ENCODE data around the gene ALOX5AP.
"Not testable (repeated sequence)": the region's sequence is repeated elsewhere in the genome, so short reads cannot be mapped to it uniquely, and the experiment has no call there.

ALOX5AP gene

DNA sequence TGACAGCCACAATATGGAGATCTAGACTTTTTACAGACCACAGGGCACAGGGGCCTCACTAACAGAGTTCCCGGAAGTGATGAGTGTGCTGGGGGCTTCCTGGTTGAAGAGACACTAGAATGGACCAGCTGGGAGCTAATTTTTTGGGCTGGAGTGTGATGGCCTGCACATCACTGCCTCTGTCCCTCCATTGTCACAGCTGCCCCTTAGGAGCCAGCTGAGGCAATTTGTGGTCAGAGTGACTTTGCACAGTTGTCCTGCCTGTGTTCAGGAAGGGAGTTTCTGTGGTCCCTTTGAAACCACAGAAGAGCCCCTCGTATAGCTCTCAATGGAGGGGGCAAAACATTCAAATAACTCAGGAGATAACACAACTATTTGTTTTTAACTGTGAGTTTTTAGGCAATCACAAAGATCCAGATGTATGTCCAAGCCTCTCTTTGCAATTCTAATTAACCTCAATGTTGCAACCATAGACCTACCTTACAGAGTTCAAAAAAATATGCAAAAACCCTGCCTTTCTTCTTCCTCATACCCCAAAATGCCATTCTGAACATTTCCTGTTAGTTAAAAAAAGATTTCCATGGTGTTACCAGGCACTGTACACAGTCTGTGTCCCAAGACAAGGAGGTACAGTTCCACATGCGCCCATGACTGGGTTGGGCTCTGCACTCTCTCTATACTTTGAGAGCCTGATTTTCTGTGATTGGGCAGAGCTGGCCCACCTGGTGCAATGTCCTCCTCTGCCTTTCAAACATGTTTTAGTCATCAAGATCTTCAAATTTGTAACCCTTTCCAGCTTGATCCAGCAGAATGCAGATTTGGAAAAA, 2.4 kb downstream of the ALOX5AP start:
- no peak for DNase-seq (ENCODE audit: low spot score)

DNA sequence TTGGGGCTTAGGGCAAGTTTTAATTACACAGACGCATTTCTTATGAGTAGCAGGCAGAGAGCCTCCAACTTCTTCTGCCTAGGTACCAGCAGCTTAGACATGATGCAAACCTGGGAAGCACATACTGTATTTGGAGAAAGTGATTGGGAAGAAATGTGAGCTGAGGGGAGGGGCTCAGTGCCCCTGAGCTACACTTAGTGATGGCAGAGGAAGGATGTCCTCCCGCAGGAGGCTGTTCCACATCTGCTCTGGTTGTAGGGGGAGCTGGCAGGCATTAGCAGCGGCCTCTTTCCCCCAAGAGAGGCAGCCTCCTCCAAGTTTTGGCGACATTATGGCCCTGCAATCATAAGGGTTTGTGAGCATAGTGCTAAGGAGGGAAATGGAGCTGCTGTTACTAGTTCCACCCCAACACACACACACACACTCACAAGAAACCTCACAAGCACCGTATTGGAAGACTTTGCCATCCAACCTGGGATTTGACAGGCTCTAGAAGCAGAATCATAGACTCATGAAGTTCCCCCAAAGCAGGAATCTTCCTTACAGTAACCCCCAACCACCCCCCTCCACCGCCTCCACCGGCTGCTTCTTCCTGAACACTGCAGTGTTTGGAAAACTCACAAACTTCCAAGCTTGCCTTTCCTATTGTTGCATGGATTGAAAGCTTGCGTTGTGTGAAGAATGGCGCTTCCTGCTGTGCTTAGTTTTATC, 3.3 kb downstream of the ALOX5AP start:
- DNase-seq (ENCODE audit: low spot score) = no peak

DNA sequence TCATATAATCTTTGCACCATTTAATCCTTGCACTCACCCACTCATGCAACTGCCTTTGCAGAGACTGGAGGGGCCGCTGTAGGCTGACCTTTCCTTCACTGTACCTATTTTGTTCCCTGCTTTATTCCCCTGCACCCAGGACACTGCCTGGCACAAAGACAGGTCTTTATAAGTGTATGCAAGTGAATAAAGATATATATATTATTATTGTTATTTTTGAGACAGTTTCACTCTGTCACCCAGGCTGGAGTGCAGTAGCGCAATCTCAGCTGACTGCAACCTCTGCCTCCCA, 3.8 kb downstream of the ALOX5AP start:
- no peak for DNase-seq (ENCODE audit: low spot score)

DNA sequence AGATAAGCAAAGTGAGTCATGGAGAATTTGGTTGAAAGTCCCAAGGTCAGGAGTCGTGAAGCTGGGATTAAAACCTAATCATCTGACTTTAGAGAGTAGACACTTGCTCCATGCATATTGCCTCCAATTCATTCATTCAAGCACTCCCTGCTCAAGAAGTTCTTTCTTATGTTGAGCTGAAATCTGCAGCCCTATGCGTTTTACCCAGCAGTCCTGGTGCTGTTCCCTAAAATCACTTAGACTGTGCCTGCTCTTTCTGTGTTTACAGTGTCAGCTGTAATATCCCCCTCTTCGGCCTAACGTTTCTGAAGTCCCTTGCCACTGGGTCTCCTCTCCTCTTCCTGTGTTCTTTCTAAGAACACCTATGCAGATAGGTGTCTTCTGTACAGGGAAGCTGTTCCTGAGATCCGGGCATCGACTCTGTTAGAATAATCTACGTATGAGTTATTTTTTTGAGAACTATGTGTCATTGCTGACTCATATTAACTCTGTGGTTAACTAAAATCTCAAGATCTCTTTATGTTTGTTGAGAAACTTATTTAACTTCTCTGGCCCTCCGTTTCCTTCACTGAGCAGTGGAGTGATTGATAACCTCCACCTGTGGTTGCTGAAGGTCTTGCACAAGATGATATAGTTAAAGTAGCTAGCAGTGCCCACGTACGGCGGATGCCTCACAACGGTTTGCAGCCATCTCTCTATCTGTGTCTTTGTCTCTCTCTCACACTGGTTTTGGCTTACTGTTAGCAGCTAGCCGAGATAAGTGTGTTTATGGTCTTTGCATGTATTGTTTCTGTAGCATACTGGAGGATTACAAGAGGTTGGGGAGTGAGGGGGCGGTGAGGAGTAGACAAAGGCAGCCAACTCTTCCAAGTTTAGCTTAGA, 4.7 kb downstream of the ALOX5AP start:
- DNase-seq (ENCODE audit: low spot score) = no peak

DNA sequence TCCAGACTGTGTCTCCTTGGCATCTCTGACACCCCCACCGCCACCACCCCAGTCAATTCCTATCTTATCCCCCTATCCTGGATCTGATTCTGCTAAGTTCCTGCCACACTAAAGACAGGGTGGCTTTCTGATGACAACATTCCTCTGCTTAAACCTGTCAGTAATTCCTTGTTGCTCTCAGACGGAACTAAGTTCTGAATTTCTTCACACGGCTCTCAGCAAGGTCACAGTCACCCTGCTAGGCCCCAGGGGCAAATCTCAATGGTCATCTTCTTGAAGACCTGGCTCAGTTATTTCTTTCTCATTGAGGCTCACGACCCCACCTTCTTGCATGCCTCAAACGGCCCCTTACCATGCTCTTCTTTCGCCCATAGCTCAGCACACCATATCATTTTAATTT, 7.6 kb downstream of the ALOX5AP start:
- DNase-seq (ENCODE audit: low spot score) = no peak

DNA sequence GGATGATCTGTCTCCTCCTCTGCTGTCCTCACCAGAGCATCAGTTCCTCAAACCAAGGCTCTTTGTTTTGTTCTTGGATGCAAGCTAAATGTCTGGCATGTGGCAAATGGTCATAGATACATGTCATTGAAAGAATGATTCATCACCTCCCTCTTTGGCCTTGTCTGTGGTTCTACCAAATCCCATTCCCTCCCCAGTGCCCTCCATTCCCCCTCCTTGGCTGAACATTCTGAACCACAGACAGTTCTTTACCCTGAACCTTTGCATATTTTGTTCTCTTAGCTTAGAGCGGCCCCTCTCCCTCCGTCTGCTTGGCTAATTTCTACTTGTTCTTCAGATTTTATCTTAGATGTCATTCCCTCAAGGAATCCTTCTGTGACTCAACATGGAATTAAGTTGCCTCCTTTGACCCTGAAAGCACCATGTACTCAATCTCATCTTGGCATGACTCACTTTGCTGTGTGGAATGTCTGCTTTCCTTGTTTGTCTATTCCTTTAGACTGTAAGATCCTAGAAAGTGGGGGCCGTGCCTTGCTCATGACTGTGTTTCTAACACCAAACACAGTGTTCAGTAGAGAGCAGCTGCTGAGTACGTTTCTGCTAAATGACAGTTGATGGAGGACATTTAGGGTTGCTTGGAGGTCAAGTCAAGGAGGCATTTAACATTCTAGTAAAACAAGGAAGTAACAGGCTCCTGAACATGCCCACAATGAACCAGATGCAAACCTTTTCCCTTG, 8.1 kb downstream of the ALOX5AP start:
- DNase-seq (ENCODE audit: low spot score) = no peak

DNA sequence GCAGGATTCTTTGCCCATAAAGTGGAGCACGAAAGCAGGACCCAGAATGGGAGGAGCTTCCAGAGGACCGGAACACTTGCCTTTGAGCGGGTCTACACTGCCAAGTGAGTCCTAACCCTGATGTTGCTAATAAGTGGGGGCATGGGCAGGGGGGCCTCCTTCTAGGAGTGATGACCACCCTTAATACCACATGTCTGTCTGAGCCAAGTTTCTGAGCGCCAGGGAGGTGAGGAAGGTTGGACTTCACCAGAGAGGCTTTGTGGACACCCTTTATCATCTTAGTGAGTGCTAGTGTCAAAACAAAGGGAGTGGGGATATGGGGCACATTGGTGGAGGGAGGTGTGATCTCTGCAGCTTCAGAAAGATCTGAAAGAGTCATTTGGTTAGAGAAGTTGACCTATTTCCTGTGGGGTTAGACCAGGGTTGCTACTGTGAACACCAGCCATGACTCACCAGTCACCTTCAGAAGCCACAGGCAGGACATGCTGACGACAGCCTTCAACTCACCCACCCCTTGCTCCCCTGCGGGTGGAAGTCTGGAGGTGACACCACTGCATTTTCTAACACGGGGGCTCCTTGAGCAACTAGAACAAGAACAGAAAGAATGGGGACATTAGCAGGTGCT, 8.8 kb downstream of the ALOX5AP start:
- no peak for DNase-seq (ENCODE audit: low spot score)

DNA sequence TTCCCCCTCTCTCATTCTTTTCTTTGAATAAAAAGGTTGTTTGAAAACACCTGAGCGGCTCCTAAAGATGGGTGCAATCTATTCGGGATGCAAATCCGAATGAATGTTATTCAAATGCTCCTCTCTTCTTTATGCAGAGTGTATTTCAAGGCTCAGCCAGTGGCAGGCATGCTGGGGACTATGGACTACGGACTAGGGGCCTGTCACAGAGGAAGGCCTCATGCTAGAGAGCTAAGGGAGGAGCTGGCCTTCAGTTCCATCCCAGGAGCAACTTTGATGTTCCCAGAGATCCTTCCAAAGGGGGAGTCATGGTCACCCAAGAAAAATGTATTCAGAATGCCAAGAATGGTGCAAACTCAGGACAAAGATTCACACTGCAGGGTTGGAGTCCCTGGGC, 9.3 kb downstream of the ALOX5AP start:
- DNase-seq (ENCODE audit: low spot score) = no peak

DNA sequence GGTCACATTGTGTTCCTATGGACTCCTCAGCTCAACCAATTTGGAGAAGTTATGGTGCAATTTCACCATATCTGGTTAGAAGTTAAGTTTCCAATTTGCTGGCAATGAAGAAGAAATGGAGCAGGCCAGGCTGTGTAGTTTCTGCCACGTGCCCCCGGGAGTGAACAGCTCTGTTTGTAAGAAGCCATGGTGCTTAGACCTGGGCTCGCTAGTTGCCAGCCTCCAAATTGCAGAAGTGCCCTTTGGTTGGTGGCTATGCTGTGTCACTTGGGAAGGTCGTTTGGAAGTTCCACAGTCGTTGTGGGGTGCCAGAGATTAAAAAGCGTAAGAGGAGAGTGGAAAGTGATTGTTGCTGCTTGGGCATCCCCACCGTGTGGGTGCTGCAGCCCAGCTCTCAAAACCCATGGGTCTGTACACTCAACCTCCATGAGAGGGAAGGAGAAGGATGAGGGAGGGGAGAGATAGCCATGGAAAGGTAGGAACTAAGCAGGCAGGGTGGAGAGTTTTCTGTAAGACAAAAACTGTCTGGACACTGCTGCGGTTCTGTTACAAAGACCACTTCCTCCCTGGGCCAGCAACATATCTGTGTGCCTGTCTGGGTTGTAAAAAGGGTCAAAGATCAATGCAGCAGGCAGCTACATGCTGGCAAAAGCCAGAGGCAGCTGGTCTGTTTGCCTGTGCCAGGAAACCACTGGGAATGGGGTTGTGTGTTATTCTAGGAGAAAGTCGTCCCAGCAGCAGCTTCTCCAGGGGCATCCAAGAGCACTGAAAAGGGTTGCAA, 10.8 kb downstream of the ALOX5AP start:
- DNase-seq (ENCODE audit: low spot score) = no peak

DNA sequence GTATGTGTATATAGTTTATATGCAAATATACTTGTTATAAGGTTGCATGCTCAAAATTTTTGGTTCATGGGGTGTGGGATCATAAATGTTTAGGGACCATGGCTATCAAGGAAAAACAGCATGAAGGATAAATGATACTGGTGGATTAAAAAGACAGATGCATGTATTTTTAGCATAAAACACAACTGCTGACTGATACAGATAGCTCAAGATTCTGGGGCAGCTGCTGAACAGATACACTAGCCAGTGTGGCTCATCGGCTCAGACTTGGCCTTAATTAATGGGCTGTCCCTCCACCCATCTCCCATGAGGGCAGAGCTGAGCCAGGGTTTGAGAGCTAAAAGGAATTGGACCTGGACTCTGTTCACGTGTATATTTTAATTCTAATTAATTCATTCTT, 11.4 kb downstream of the ALOX5AP start:
- DNase-seq (ENCODE audit: low spot score) = no peak

DNA sequence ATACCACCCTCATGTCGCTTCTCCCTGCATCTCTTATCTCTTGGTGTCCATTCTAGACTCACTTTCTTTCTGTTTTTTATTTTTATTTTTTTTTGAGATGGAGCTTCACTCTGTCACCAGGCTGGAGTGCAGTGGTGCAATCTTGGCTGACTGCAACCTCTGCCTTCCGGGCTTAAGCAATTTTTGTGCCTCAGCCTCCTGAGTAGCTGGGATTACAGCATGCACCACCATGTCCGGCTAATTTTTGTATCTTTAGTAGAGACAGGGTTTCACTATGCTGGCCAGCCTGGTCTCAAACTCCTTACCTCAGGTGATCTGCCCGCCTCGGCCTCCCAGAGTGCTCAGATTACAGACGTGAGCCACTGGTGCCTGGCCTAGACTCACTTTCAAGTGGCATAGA, 12.5 kb downstream of the ALOX5AP start:
- DNase-seq (ENCODE audit: low spot score) = not testable (repeated sequence)

DNA sequence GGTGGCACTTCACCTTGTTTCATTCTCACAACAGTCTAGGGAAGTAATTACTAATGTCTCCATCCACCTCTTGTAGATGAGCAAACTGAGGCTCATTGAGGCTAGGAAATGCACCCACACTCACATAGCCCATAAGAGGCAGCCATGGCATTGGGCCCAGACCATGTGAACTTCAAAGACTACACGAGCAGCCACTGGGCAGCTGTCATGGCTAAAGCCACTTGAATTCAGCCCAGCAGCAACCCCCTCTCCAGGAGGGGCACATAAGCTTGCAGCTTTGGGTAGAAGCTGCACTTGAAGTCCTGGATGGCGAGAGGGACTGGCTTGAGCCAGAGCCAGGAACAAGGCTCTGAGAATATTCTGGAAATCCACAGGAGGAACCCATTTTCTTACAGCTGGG, 13.4 kb downstream of the ALOX5AP start:
- DNase-seq (ENCODE audit: low spot score) = no peak

DNA sequence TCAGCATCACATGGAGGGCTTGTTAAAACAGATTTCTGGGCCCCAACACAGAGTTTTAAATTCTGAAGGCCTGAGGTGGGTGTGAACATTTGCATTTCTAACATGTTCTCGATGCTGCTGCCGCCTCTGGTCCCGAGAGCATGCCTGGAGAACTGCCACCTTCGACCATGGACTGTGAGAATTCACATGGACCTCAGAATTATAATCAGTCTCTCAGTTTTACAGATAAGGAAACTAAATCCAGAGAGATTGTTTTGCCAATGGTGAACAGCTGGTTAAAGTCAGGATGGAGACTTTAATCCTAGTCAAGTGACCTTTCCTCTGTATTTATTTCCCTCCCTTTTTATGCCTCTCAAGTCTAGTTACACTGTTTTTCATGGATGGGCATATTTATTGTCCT, 14.7 kb downstream of the ALOX5AP start:
- no peak for DNase-seq (ENCODE audit: low spot score)

DNA sequence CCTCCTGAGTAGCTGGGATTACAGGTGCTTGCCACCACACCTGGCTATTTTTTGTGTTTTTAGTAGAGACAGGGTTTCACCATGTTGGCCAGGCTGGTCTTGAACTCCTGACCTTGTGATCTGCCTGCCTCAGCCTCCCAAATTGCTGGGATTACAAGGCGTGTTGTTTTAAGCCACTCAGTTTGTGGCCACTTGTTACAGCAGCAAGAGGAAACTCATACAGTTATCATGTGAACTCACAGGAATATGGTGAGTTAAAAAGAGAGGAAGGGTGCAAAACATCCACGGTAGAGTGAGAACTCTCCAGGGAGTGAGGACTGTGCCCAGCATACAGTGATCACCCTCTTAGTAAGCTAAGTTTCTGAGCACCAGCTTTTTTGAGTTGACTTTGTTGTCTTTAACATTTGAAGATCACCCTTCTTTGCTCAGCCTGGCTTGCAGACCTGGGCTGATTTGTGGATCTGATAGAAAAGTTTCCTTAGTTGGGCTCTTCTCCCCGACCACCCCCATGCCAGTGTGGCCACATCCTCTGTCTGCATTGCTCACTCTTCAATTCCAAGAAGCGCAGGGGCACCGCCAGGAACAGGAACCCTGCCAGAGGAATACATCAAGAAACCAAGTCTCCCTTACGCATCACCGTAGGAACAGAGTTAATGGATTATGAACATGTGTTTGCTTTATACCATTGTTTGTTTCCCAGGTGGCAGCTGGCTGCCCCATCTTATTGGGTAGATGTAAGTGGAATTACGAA, 16.0 kb downstream of the ALOX5AP start:
- DNase-seq (ENCODE audit: low spot score) = no peak

DNA sequence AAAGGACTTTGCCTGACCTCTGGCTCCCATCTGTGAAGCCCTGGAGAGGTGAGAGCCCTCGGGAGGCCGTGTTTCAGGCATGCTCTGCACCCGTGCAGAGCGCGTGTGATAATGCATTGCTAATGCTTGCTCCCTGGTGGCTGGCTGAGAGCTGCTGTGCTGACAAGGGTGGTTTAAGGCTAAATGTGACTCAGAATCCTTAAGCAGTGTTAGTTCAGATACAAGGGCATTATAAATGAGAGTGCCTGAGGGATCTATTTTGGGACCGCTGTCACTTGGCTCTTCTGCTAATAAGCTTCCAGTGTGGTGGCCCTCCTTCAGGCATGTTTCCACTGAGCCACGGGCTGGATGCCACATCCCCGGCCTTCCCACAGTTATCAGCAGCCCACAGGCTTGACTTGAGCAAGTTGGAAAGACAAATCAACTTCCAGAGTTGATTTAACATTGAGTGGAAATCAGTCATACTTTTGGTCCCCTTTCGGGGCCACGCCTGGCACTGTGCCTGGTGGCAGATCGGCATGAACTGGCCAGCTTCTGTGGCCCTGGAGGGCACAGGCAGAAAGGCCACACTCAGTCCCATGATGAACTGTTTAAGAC, 17.0 kb downstream of the ALOX5AP start:
- no peak for DNase-seq (ENCODE audit: low spot score)

DNA sequence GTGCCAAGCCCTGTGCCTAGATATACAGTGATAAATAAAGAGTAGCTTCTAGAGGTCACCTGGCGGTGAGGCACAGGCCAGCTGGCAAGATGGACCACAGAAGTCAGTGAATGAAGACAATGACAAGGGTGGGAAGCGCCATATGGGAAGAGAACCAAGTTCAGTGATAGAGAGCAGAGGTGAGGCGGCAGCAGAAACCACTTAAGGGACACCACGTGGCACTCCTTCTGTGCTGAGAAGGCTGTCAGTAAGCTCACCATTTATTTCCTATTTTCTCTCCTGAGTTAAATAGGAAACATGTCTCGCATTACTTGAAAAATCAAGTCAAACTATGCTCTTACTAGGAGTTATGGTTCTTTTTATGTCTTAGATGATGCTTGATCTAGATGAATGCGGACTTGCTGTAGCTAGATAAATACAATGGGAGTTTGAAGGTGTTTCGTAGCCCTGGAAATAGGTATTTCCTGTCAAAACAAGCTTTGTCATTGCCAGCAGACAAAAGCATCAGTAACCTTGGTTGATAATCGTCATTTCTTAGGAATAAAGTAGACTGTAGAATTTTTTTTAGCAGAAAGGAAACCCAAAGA, 17.8 kb downstream of the ALOX5AP start:
- DNase-seq (ENCODE audit: low spot score) = peak; percentile 17

DNA sequence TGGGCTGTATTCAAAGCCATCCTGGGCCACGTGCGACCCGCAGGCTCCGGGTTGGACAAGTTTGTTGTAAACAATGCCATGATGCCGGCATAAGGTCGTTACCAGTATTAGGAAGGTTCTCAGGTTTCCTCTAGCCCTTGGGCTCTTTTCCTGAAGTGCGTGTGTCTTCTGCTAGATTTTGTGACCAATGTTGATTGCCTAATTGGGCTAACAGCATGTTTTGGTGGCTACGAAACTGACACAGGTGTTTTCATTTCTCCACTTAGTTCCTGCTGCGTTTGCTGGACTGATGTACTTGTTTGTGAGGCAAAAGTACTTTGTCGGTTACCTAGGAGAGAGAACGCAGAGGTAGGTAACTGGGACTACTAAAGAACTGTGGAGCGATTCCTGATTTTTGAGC, 20.3 kb downstream of the ALOX5AP start:
- no peak for DNase-seq (ENCODE audit: low spot score)

DNA sequence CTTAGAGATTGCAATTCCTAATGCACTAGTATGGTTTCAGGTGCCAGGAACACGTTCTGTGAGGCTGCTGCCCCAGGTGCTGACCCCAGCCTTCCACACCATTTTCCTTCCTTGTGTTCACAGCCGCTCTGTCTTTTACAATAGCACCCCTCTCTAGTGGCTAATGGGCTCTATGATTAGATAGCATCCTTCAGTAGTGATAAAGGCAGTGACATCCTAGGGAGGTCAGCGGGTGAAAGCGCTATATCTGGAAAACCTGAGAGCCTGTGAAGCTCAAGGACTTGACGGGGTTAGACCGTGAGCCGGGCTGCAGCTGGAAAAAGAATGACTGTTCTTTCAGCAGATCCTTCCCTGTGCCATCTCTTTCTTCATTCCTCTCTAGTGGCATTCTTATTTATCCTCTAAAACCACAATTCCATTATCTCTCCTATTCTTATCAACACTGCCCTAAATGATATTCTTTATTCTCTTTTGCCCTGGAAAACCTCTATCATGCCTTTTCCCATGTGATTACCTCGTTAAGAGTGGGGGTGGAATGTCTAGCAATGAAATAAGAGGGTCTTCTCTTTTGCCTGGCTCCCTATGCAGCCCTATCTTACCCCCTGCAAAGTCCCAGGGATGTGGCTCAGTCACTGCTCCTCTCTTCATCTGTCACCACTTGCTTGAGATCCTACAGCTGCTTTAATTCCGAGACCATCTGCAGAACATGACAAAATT, 21.8 kb downstream of the ALOX5AP start:
- no peak for DNase-seq (ENCODE audit: low spot score)
